WTC11 (cell line): ENCODE data around the gene ARHGEF12. TPM values are rescaled to one million over a fixed set of nuclear protein-coding genes. Genes with fewer than 3 reads are reported as not detected.

Experiments
- ATAC-seq: fragments of 200-7000 bp; cut with Tn5 transposase; 2 replicates; pipeline ENCODE4 v1.10.0; 2021; ENCODE audit warnings: mild to moderate bottlenecking, moderate library complexity
- CTCF ChIA-PET: fragments of 300-600 bp; sonication (Branson Sonifier 250); formaldehyde crosslinking; loops from one replicate; lab custom pipeline; 2021; ENCODE audit warnings: antibody characterized with exemption; lab: Charles Lee
- POLR2A ChIA-PET: fragments of 350-600 bp; sonication (Branson Sonifier 250); formaldehyde crosslinking; loops from one replicate; lab custom pipeline; 2021; ENCODE audit warnings: antibody characterized with exemption; lab: Charles Lee
- DNase-seq: peaks from one replicate; pipeline ENCODE4 v3.0.0; 2021; ENCODE audit warnings: low spot score
- H3K27ac Mint-ChIP-seq: 2 replicates; pipeline ENCODE4 v1.8.0; 2021; ENCODE audit warnings: mixed read lengths
- H3K27me3 Mint-ChIP-seq: 2 replicates; pipeline ENCODE4 v1.8.0; 2021; ENCODE audit warnings: low read depth, mild to moderate bottlenecking, moderate library complexity, mixed read lengths
- H3K36me3 Mint-ChIP-seq: 2 replicates; pipeline ENCODE4 v1.8.0; 2021; ENCODE audit warnings: mixed read lengths
- H3K4me1 Mint-ChIP-seq: 2 replicates; pipeline ENCODE4 v1.8.0; 2022; ENCODE audit warnings: mixed read lengths
- H3K4me3 Mint-ChIP-seq: 2 replicates; pipeline ENCODE4 v1.8.0; 2021; ENCODE audit warnings: mild to moderate bottlenecking, moderate library complexity, mixed read lengths
- H3K9me3 Mint-ChIP-seq: 2 replicates; pipeline ENCODE4 v1.8.0; 2021; ENCODE audit warnings: mixed read lengths
- ATF1 ChIP-seq: sonication (generic); formaldehyde crosslinking; IDR thresholded peaks from 2 replicates; pipeline ENCODE4 v1.8.1; 2023; ENCODE audit warnings: mild to moderate bottlenecking, moderate library complexity, missing genetic modification reagents
- CBFB ChIP-seq: sonication (generic); formaldehyde crosslinking; IDR thresholded peaks from 2 replicates; pipeline ENCODE4 v1.8.1; 2022; ENCODE audit warnings: mild to moderate bottlenecking, low read depth, missing genetic modification reagents
- CREB1 ChIP-seq: sonication (generic); formaldehyde crosslinking; IDR thresholded peaks from 2 replicates; pipeline ENCODE4 v1.8.0; 2023; ENCODE audit warnings: mild to moderate bottlenecking, missing genetic modification reagents
- ELF4 ChIP-seq: sonication (generic); formaldehyde crosslinking; IDR thresholded peaks from 2 replicates; pipeline ENCODE4 v1.8.1; 2022; ENCODE audit warnings: low read depth, mild to moderate bottlenecking, moderate library complexity, missing genetic modification reagents
- ETV6 ChIP-seq: sonication (generic); formaldehyde crosslinking; IDR thresholded peaks from 2 replicates; pipeline ENCODE4 v1.8.1; 2022; ENCODE audit warnings: mild to moderate bottlenecking, missing genetic modification reagents
- MYBL2 ChIP-seq: sonication (generic); formaldehyde crosslinking; IDR thresholded peaks from 2 replicates; pipeline ENCODE4 v1.8.1; 2023; ENCODE audit warnings: mild to moderate bottlenecking, moderate library complexity, missing genetic modification reagents
- NFATC4 ChIP-seq: fragments of 250-450 bp; sonication (Bioruptor Pico); IDR thresholded peaks from 2 replicates; pipeline ENCODE4 v1.9.0; 2021; ENCODE audit warnings: mild to moderate bottlenecking
- NFYB ChIP-seq: sonication (generic); formaldehyde crosslinking; conservative IDR thresholded peaks from 2 replicates; pipeline ENCODE4 v1.8.0; 2022; ENCODE audit warnings: low read depth, missing genetic modification reagents
- NR3C1 ChIP-seq: sonication (generic); formaldehyde crosslinking; conservative IDR thresholded peaks from 2 replicates; pipeline ENCODE4 v1.8.1; 2023; ENCODE audit warnings: low read depth, mild to moderate bottlenecking, missing genetic modification reagents
- TP53 ChIP-seq: sonication (generic); formaldehyde crosslinking; IDR thresholded peaks from 2 replicates; pipeline ENCODE4 v1.8.1; 2023; ENCODE audit warnings: mild to moderate bottlenecking, missing genetic modification reagents
- ZNF671 ChIP-seq: fragments of 250-450 bp; sonication (Bioruptor Pico); IDR thresholded peaks from 2 replicates; pipeline ENCODE4 v1.8.0; 2021; ENCODE audit warnings: mild to moderate bottlenecking
- total RNA-seq: library from RNA; stranded (reverse); gene quantifications from 3 replicates; pipeline ENCODE4 v1.2.3, GENCODE V29; 2021
- TF ChIP-seq, protein P1 (sequence below): sonication (generic); formaldehyde crosslinking; IDR thresholded peaks from 2 replicates; pipeline ENCODE4 v1.8.1; 2023; ENCODE audit warnings: mild to moderate bottlenecking, missing genetic modification reagents, moderate library complexity
- TF ChIP-seq, protein P2 (sequence below): sonication (generic); formaldehyde crosslinking; IDR thresholded peaks from 2 replicates; pipeline ENCODE4 v1.8.1; 2023; ENCODE audit warnings: mild to moderate bottlenecking, missing genetic modification reagents, moderate library complexity
- TF ChIP-seq, protein P3 (sequence below): fragments of 200-600 bp; IDR thresholded peaks from 2 replicates; pipeline ENCODE4 v1.8.0; 2022; ENCODE audit warnings: antibody characterized with exemption
- TF ChIP-seq, protein P4 (sequence below): fragments of 250-450 bp; sonication (Bioruptor Pico); IDR thresholded peaks from 2 replicates; pipeline ENCODE4 v1.8.0; 2021; ENCODE audit warnings: mild to moderate bottlenecking
- TF ChIP-seq, protein P5 (sequence below): sonication (generic); formaldehyde crosslinking; IDR thresholded peaks from 2 replicates; pipeline ENCODE4 v1.8.0; 2023; ENCODE audit warnings: missing genetic modification reagents
- TF ChIP-seq, protein P6 (sequence below): fragments of 250-450 bp; sonication (Bioruptor Pico); IDR thresholded peaks from 2 replicates; pipeline ENCODE4 v1.9.0; 2021; ENCODE audit warnings: moderate library complexity, mild to moderate bottlenecking, inconsistent platforms, borderline replicate concordance
- TF ChIP-seq, protein P7 (sequence below): fragments of 250-450 bp; sonication (Bioruptor Pico); conservative IDR thresholded peaks from 2 replicates; pipeline ENCODE4 v1.9.0; 2021; ENCODE audit warnings: mild to moderate bottlenecking
- TF ChIP-seq, protein P8 (sequence below): sonication (generic); formaldehyde crosslinking; IDR thresholded peaks from 2 replicates; pipeline ENCODE4 v1.8.0; 2023; ENCODE audit warnings: missing genetic modification reagents, mild to moderate bottlenecking, borderline replicate concordance

ARHGEF12 gene
- total RNA-seq, 1 experiment from 2014 or later, result 35.8 TPM

DNA sequence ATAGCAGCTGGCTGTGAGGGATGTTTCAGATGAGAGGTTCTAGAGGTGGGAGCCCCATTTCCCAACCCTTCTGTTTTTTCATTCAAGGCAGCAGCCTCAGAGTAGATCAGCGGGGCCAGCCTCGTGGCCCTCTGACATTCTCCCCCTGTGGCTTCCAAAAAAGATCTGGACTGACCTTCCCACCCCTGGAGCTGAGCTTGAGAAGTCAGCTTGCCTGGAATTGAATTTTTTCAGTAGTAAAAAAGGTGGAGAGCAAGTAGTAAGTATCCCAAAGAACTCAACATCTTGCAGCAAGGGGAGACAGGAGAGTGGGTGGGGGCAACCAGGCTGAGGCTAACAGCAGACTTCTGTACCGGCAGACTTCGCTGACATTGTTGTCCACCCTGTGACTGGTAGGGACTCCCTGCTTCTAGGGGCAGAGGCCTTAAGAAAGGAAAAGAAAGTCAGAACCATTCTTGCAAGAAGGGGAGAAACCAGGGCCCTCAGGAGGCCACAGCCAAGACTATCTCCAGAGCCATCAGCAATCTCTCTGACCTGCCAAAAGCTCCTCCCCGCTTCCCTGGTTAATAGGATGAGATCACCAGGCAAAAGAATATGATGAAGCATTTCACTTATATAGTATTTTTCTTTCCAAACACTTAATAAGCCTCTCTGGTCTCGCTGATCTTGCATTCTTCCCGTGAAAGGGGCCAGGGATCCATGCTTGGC lies 173.3 kb downstream of the ARHGEF12 start (continued):
- TF ChIP-seq, protein P1, sequence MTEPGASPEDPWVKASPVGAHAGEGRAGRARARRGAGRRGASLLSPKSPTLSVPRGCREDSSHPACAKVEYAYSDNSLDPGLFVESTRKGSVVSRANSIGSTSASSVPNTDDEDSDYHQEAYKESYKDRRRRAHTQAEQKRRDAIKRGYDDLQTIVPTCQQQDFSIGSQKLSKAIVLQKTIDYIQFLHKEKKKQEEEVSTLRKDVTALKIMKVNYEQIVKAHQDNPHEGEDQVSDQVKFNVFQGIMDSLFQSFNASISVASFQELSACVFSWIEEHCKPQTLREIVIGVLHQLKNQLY (CRISPR knock-in tag), result no peak
- TF ChIP-seq, protein P2, sequence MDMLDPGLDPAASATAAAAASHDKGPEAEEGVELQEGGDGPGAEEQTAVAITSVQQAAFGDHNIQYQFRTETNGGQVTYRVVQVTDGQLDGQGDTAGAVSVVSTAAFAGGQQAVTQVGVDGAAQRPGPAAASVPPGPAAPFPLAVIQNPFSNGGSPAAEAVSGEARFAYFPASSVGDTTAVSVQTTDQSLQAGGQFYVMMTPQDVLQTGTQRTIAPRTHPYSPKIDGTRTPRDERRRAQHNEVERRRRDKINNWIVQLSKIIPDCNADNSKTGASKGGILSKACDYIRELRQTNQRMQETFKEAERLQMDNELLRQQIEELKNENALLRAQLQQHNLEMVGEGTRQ, result no peak
- TF ChIP-seq, protein P3, sequence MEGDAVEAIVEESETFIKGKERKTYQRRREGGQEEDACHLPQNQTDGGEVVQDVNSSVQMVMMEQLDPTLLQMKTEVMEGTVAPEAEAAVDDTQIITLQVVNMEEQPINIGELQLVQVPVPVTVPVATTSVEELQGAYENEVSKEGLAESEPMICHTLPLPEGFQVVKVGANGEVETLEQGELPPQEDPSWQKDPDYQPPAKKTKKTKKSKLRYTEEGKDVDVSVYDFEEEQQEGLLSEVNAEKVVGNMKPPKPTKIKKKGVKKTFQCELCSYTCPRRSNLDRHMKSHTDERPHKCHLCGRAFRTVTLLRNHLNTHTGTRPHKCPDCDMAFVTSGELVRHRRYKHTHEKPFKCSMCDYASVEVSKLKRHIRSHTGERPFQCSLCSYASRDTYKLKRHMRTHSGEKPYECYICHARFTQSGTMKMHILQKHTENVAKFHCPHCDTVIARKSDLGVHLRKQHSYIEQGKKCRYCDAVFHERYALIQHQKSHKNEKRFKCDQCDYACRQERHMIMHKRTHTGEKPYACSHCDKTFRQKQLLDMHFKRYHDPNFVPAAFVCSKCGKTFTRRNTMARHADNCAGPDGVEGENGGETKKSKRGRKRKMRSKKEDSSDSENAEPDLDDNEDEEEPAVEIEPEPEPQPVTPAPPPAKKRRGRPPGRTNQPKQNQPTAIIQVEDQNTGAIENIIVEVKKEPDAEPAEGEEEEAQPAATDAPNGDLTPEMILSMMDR, result no peak
- TF ChIP-seq, protein P4, sequence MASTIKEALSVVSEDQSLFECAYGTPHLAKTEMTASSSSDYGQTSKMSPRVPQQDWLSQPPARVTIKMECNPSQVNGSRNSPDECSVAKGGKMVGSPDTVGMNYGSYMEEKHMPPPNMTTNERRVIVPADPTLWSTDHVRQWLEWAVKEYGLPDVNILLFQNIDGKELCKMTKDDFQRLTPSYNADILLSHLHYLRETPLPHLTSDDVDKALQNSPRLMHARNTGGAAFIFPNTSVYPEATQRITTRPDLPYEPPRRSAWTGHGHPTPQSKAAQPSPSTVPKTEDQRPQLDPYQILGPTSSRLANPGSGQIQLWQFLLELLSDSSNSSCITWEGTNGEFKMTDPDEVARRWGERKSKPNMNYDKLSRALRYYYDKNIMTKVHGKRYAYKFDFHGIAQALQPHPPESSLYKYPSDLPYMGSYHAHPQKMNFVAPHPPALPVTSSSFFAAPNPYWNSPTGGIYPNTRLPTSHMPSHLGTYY (CRISPR knock-in tag), result no peak
- TF ChIP-seq NFYB (CRISPR knock-in tag), result no peak
- no peak for TF ChIP-seq ETV6 (CRISPR knock-in tag)
- TF ChIP-seq CREB1 (CRISPR knock-in tag), result no peak
- no peak for TF ChIP-seq ELF4 (CRISPR knock-in tag)
- TF ChIP-seq NFATC4 (CRISPR knock-in tag), result no peak

DNA sequence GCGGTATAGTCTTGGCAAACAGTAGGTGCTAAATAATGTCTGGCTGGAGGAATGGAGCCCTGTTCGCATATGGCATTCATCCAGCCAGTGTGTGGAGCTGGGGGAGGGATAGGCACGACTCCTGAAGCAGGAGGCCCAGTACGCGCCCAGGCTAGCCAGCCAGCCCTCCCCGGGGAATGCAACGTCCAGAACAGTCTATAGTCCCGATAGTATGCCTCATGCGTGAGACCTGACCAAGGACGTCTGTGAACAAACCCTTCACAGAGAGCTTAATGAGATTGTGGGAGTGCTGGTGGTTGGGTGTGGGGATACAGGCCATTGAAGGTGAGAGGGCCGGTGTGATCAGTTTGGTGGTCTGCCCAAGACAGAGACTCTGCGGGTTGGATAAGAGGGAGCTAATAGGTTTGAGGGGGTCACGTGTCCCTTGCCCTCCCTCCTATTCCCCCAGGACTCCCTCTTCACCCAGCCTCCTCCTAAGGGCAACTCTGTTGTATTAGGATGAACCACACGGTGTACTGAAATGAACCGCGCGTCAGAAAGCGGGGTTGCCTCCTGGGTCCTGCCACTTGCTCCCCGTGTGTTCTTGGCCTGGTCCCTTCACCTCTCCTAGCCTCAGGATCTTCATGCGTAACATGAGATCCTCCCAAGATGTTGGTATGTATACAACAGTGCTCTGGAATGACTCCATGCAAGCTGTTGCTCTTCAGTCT lies 174.3 kb downstream of the ARHGEF12 start:
- Mint-ChIP-seq H3K4me1 (peaks cover 11% of the 10 kb centered on the region), H3K36me3 (no peaks in the 10 kb centered on the region), H3K4me3 (peak overlapping the region; percentile 59), H3K9me3 (no peaks in the 10 kb centered on the region), H3K27ac (no peak overlapping the region), H3K27me3 (peaks cover 24% of the 10 kb centered on the region)
- ATAC-seq (no peak), DNase-seq (no peak)
- ChIA-PET POLR2A (no interaction called here), CTCF (interaction anchor here (0.6 to 4.3 kb wide), 19 partner anchors 9 to 442 kb away, joined by 3 to 34 read pairs (median 6); no protein-coding TSS in a partner anchor)
- TF ChIP-seq TP53 (CRISPR knock-in tag) (no peak), ATF1 (CRISPR knock-in tag) (no peak), ZNF671 (no peak), NR3C1 (CRISPR knock-in tag) (no peak), MYBL2 (CRISPR knock-in tag) (no peak), CBFB (CRISPR knock-in tag) (no peak)
- TF ChIP-seq, protein P5, sequence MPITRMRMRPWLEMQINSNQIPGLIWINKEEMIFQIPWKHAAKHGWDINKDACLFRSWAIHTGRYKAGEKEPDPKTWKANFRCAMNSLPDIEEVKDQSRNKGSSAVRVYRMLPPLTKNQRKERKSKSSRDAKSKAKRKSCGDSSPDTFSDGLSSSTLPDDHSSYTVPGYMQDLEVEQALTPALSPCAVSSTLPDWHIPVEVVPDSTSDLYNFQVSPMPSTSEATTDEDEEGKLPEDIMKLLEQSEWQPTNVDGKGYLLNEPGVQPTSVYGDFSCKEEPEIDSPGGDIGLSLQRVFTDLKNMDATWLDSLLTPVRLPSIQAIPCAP (CRISPR knock-in tag), result no peak
- TF ChIP-seq, protein P6, sequence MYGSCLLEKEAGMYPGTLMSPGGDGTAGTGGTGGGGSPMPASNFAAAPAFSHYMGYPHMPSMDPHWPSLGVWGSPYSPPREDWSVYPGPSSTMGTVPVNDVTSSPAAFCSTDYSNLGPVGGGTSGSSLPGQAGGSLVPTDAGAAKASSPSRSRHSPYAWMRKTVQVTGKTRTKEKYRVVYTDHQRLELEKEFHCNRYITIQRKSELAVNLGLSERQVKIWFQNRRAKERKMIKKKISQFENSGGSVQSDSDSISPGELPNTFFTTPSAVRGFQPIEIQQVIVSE (CRISPR knock-in tag), result no peak
- TF ChIP-seq, protein P7, sequence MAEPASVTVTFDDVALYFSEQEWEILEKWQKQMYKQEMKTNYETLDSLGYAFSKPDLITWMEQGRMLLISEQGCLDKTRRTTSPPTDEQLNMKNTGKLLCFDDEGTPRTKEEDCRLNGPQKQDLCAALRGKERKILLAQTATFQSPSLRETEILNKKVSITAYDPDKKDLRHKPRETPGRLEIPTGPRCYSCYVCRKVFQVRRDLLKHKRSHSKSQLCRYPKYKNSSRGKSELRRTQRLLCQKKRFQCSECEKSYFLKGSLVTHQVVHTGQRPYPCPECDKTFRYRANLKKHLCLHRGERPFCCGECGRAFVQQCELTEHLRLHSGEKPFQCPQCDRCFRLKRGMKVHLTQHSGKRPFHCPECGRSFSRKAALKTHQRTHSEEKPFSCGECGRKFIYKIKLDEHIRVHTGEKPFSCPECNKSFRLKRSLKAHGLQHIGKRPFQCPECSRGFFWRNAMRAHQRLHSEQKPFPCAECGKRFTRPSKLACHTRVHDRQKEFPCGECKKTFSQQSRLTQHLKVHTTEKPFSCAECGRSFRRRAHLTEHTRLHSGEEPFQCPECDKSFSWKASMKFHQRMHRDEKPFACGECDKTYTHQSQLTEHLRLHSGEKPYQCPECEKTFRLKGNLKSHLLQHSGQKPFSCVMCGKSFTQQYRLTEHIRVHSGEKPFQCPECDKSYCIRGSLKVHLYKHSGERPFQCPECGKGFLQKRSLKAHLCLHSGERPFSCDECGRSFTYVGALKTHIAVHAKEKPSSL (CRISPR knock-in tag), result no peak
- TF ChIP-seq, protein P8, sequence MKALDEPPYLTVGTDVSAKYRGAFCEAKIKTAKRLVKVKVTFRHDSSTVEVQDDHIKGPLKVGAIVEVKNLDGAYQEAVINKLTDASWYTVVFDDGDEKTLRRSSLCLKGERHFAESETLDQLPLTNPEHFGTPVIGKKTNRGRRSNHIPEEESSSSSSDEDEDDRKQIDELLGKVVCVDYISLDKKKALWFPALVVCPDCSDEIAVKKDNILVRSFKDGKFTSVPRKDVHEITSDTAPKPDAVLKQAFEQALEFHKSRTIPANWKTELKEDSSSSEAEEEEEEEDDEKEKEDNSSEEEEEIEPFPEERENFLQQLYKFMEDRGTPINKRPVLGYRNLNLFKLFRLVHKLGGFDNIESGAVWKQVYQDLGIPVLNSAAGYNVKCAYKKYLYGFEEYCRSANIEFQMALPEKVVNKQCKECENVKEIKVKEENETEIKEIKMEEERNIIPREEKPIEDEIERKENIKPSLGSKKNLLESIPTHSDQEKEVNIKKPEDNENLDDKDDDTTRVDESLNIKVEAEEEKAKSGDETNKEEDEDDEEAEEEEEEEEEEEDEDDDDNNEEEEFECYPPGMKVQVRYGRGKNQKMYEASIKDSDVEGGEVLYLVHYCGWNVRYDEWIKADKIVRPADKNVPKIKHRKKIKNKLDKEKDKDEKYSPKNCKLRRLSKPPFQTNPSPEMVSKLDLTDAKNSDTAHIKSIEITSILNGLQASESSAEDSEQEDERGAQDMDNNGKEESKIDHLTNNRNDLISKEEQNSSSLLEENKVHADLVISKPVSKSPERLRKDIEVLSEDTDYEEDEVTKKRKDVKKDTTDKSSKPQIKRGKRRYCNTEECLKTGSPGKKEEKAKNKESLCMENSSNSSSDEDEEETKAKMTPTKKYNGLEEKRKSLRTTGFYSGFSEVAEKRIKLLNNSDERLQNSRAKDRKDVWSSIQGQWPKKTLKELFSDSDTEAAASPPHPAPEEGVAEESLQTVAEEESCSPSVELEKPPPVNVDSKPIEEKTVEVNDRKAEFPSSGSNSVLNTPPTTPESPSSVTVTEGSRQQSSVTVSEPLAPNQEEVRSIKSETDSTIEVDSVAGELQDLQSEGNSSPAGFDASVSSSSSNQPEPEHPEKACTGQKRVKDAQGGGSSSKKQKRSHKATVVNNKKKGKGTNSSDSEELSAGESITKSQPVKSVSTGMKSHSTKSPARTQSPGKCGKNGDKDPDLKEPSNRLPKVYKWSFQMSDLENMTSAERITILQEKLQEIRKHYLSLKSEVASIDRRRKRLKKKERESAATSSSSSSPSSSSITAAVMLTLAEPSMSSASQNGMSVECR (CRISPR knock-in tag), result no peak
- TF ChIP-seq, protein P2, result no peak
